ENCODE measurements around the gene LRRC32. TPM values are rescaled to one million over a fixed set of nuclear protein-coding genes. Genes with fewer than 3 reads are reported as not detected.

LRRC32 gene
- total RNA-seq, 2 donors from 2014 or later, result 12.5 to 16.4 TPM

DNA sequence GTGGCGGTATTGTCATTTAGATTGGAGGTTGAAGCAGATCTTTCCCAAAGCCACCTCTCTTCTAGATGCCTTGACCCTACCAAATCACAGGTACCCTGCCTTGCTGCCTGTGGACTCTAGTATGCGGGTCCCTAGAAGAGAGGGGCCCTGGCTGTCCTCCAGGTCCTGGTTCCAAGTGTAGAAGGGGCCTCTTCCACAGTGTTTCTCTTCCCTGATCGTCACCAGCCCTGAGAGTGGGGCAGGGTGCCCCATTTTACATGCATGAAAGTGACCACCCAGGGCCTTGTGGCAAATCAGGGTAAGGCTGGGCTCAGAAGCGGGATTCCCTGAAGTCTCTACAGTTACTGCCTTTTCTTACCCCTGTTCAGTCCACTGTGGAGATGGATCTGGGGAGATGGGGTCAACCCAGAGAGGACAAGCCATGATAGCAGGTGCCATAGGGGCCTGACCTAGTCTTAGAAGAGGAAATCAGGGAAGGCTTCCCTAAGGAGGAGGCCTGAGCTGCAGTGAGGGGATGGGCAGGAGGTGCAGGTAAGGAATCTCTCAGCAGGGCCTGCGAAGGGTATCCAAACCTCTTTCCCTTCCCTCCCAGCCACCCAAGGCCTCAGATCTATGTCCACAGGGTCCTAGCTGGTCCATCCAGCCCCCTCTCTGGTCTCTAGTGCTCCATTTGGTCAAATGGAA is 1.2 kb upstream of the LRRC32 start:
- Mint-ChIP-seq H3K36me3 (ENCODE audit: insufficient read depth in 2 of 2) (no peaks in the 10 kb centered on the region), H3K27ac (no peak overlapping the region), H3K27me3 (ENCODE audit: low read depth) (peaks cover 22% of the 10 kb centered on the region), H3K9me3 (no peaks in the 10 kb centered on the region), H3K4me1 (ENCODE audit: low read depth) (peaks cover 39% of the 10 kb centered on the region), H3K4me3 (peak overlapping the region; percentile 6 to 23)
- ATAC-seq (replicated peaks in 1 of 2) (no peak), DNase-seq (no peak)

DNA sequence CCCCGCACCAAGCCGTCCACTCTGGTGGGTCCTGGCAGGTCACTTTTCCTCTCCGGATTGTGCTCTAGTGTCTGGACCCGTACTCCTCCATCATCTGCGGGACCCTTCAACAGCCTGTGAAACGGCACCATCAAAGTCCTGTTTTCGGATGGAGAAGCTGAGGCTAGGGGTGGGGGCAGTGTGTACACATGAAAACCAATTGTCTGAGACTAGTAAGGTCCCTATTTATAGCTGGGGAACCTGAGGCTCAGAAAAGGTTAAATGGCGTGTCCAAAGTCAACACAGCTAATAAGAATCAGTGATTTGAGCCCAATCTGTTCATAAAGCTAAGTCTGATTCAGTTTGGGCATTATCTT is 668 bp upstream of the LRRC32 start:
- H3K9me3 Mint-ChIP-seq, result no peaks in the 10 kb centered on the region
- peak overlapping the region; percentile 6 to 23 for H3K4me3 Mint-ChIP-seq
- DNase-seq, result no peak
- peaks cover 43% of the 10 kb centered on the region for H3K4me1 Mint-ChIP-seq (ENCODE audit: low read depth)
- H3K27ac Mint-ChIP-seq, result no peak overlapping the region
- no peak for ATAC-seq (replicated peaks in 1 of 2)
- H3K36me3 Mint-ChIP-seq (ENCODE audit: insufficient read depth in 2 of 2), result no peaks in the 10 kb centered on the region
- H3K27me3 Mint-ChIP-seq (ENCODE audit: low read depth), result peaks cover 22% of the 10 kb centered on the region

DNA sequence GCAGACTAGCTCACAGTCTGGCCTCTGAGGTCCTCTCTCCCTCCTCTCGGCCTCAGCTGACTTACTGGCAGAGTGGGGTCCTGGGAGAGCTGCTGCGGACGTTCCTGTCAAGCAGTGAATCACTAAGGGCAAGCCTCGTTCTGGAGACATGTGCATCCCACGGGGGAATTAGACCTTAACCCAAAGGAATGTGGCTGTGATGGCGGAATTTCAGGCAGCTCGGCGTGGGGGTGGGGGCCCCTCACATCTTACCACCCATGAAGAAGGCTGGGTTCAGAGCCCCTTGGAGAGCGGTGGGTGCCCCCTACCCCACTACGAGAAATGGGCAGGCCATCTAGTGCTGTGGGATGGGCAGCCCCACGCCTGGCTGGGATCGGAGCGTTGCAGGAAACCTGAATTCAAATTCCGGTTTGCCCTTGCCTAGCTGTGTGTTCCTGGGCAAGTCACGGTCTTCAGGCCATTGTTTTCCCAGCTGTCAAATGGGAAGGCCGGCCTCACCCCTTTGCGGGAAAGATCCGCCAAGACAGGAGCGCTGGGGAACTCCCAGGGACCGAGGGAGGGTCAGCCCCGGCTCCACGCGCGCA is 554 bp downstream of the LRRC32 start:
- Mint-ChIP-seq H3K27ac (no peak overlapping the region), H3K9me3 (no peaks in the 10 kb centered on the region), H3K36me3 (ENCODE audit: insufficient read depth in 2 of 2) (no peaks in the 10 kb centered on the region), H3K4me1 (ENCODE audit: low read depth) (peaks cover 53% of the 10 kb centered on the region), H3K4me3 (peak overlapping the region; percentile 62 to 81), H3K27me3 (ENCODE audit: low read depth) (peaks cover 22% of the 10 kb centered on the region)
- no peak for ATAC-seq (replicated peaks in 1 of 2)
- no peak for DNase-seq

DNA sequence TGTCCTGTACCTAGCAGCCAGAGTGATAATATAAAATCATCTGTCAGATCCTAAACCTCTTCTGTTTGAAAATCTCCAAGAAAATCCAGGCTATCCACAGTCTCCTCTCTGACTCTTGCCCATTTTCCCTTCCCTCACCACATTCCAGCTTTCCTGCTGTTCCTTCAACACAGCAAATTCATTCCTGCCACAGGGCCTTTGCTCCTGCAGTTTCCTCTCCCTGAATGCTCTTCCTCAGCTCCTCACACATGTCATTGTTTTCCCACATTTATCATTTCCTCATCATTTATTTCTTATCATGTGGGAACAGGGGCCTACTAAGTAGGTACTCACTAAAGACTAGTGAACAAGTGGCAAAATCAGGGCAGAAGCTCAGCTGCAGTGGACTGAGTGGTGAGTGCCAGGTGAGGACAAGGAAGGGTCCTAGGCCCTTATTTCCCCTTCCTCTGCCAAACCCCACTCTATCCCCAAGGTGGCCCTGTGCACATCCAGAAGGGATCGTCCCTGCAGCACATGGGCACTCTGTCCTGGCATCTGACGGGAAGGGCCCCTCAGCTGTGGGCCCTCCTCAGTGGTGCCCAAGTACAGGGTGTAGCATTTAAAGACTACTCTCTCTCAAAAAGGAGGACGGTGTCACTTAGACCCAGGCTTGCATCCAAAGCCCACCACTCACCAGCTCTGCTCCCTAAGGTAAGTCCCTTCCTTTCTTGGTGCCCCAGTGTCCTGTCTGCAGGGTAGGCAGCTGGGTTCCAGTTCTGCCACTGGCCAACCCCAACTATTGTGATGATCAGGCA is 2.0 kb downstream of the LRRC32 start:
- Mint-ChIP-seq H3K27me3 (ENCODE audit: low read depth) (peaks cover 22% of the 10 kb centered on the region), H3K27ac (no peak overlapping the region), H3K36me3 (ENCODE audit: insufficient read depth in 2 of 2) (no peaks in the 10 kb centered on the region), H3K4me1 (ENCODE audit: low read depth) (peaks cover 61% of the 10 kb centered on the region), H3K9me3 (no peaks in the 10 kb centered on the region), H3K4me3 (peak overlapping the region; percentile 50 to 73)
- DNase-seq (no peak), ATAC-seq (replicated peaks in 1 of 2) (no peak)

DNA sequence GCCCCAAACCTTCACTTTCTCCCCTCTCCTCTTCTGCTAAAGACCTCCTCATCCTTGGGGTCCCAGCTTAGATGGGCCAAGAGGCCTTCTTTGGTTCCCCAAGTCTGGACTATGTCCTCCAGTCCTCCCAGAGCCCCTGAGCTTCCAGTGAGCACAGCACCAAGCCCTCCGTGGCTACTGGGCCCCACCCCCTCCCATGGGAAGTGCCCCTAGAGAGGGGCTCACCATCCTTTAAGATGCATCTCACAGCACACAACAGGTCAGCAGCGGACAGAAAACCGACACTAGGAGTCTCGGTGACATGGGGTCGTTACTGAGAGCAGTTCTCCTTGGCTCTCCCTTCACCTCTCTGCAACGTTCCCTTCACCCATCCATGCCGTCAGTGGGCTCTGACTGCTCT is 2.7 kb downstream of the LRRC32 start:
- H3K36me3 Mint-ChIP-seq (ENCODE audit: insufficient read depth in 2 of 2), result no peaks in the 10 kb centered on the region
- H3K4me3 Mint-ChIP-seq, result peak overlapping the region; percentile 7 to 73
- ATAC-seq (replicated peaks in 1 of 2), result no peak
- no peak for DNase-seq
- no peaks in the 10 kb centered on the region for H3K9me3 Mint-ChIP-seq
- H3K27me3 Mint-ChIP-seq (ENCODE audit: low read depth), result peaks cover 22% of the 10 kb centered on the region
- peaks cover 54% of the 10 kb centered on the region for H3K4me1 Mint-ChIP-seq (ENCODE audit: low read depth)
- H3K27ac Mint-ChIP-seq, result no peak overlapping the region

DNA sequence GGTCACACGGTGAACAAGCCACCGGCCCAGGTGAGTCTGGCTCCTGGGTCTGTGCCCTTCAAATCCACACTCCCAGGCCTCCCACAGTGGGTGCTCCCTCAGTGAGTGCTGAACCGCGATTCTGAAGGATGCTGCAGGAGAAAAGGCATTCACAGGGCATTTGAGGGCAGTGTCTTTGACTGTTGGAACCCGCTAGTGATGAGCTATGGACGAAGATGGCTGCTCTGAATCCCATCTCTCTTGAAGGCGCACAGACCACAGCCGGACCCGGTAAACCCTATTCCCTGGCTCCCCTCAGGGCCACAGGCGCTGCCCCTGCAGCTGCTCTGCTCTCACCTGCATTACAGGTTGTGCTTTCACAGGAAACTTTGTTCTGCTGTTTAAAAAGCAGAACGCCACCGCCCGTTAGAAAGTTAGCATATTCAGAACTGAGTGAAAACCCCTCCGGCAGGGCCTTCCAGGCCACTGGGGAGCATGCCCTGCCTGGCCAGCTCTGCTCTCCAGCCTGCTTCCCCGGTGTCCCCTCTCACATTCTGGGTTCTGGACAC is 3.2 kb downstream of the LRRC32 start:
- no peak for ATAC-seq (replicated peaks in 1 of 2)
- Mint-ChIP-seq H3K27me3 (ENCODE audit: low read depth) (peaks cover 22% of the 10 kb centered on the region), H3K4me3 (peak overlapping the region; percentile 7 to 73)

DNA sequence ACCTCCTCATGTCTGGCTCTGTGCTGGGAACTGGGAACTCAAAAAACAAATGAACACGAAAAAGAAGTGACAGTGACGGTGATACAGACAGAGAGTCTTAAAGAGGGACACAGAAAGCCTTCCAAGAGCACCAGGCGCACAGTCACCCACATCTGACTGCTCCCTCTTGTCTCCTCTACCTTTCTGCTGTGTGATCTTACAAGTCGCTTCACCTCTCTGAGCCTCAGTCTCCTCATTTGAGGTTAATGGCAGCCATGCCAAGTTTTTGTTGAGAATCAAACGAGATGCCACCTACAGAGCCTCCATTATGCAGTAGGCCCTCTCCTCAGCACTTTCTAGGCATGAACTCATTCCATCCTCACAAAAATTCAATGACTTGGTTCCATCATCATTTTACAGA is 3.7 kb downstream of the LRRC32 start:
- H3K36me3 Mint-ChIP-seq (ENCODE audit: insufficient read depth in 2 of 2), result no peaks in the 10 kb centered on the region
- DNase-seq (no peak), ATAC-seq (replicated peaks in 1 of 2) (no peak)
- peaks cover 46% of the 10 kb centered on the region for H3K4me1 Mint-ChIP-seq (ENCODE audit: low read depth)
- peak overlapping the region; percentile 1 to 25 for H3K4me3 Mint-ChIP-seq
- peaks cover 22% of the 10 kb centered on the region for H3K27me3 Mint-ChIP-seq (ENCODE audit: low read depth)
- H3K9me3 Mint-ChIP-seq, result no peaks in the 10 kb centered on the region
- H3K27ac Mint-ChIP-seq, result no peak overlapping the region

More for the DNA sequence above, 3.2 kb downstream of the LRRC32 start:
- Mint-ChIP-seq H3K9me3 (no peaks in the 10 kb centered on the region), H3K27ac (no peak overlapping the region), H3K4me1 (ENCODE audit: low read depth) (peaks cover 50% of the 10 kb centered on the region), H3K36me3 (ENCODE audit: insufficient read depth in 2 of 2) (no peaks in the 10 kb centered on the region)
- no peak for DNase-seq

DNA sequence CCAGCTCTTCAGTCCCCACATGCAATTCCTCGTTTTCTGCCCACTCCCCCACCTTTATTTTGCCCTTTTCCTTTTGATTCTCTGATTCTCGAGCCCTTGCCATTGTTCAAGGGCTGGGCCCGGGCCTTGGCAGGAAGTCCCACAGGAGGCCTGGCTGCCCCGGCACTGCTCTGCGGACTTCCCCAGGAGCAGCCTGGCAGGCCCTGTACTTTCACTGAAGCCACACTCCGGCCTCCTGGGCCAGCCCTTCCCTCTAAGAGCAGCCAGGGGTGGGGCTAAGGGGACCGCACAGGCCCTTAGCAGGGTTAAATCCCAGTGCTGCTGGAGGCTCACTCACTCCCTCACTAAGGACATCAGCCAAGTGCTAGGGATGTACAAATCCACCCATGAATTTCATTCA is 4.1 kb downstream of the LRRC32 start:
- H3K9me3 Mint-ChIP-seq, result no peaks in the 10 kb centered on the region
- H3K4me1 Mint-ChIP-seq (ENCODE audit: low read depth), result peaks cover 41% of the 10 kb centered on the region
- no peak overlapping the region for H3K27ac Mint-ChIP-seq
- no peaks in the 10 kb centered on the region for H3K36me3 Mint-ChIP-seq (ENCODE audit: insufficient read depth in 2 of 2)
- peaks cover 22% of the 10 kb centered on the region for H3K27me3 Mint-ChIP-seq (ENCODE audit: low read depth)
- H3K4me3 Mint-ChIP-seq, result peak overlapping the region; percentile 25
- ATAC-seq (replicated peaks in 1 of 2) (no peak), DNase-seq (no peak)

DNA sequence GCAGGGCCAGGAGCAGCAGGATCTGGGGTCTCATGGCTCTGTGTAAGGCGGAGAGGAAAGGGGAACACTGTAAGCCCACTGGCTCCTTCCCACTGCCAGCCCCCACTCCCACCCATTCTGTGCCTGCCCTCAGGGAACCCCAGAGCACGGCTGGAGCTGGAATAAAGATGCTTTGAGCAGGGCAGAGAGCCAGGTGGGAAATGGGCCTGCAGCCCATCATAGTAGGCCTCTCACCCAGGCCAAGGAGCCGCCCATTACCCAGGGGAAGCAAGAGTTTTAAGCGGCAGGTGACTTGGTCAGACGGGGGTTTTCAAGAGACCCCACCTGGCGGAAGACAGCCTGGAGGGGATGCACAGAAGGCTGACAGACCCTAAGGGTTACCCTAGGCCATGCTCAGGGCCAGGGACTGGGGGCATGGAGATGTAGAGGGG is 4.6 kb downstream of the LRRC32 start:
- Mint-ChIP-seq H3K27me3 (ENCODE audit: low read depth) (peaks cover 22% of the 10 kb centered on the region), H3K4me1 (ENCODE audit: low read depth) (peaks cover 41% of the 10 kb centered on the region), H3K27ac (no peak overlapping the region)

DNA sequence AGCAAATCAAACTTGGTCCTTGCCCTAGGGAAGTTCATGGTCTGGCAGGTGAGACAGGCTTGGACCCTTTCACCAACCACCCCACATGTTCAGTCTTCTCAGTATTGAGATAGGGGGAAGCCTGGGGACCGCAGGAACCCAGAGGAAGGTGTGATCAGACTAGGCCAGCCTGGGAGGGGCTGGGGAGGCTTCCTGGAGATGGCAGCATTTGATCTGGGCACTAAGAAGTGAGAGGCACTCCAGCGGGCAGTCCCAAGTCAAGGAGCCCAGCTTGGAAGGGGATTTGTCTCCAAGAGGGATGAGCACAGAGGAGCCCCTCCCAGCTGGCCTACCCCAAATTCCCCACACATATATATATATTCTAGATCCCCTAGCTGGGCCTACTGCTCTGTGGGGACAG is 5.4 kb downstream of the LRRC32 start:
- Mint-ChIP-seq H3K27ac (peak overlapping the region; percentile 51), H3K4me3 (peak overlapping the region; percentile 36 to 48), H3K27me3 (ENCODE audit: low read depth) (peaks cover 22% of the 10 kb centered on the region), H3K36me3 (ENCODE audit: insufficient read depth in 2 of 2) (no peaks in the 10 kb centered on the region), H3K9me3 (no peaks in the 10 kb centered on the region), H3K4me1 (ENCODE audit: low read depth) (peaks cover 41% of the 10 kb centered on the region)
- DNase-seq (no peak), ATAC-seq (replicated peaks in 1 of 2) (peak in 1 of 2 donors; percentile 38)

More for the DNA sequence above, 4.6 kb downstream of the LRRC32 start:
- Mint-ChIP-seq H3K9me3 (no peaks in the 10 kb centered on the region), H3K4me3 (peak overlapping the region in 1 of 2 donors; percentile 36), H3K36me3 (ENCODE audit: insufficient read depth in 2 of 2) (no peaks in the 10 kb centered on the region)
- no peak for DNase-seq
- ATAC-seq (replicated peaks in 1 of 2), result no peak

DNA sequence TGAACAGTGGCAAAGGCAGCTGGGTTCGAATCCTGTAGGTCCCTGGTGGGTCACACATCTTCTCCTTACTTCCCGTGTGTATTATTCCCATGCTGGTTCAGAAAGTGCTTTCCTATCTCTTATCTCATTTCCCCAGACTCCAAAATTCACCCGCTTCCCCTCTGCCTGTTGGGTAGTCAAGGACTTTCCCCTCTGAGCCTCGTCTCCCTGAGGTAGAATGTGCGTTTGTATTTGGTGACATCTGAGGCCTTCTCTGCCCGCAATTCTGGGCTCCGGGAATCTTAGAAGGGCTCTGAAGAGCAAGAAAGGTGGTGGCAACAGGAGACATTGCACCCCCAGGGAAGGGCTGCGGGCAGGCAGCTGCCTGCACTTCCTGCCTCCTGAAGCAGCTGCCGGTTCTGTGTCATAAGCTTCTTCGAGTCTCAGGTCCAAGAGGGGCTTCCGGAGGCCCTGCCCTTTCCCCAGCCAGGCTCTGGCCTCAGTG is 5.9 kb downstream of the LRRC32 start:
- no peaks in the 10 kb centered on the region for H3K36me3 Mint-ChIP-seq (ENCODE audit: insufficient read depth in 2 of 2)
- peak; percentile 72 to 74 for ATAC-seq (replicated peaks in 1 of 2)

DNA sequence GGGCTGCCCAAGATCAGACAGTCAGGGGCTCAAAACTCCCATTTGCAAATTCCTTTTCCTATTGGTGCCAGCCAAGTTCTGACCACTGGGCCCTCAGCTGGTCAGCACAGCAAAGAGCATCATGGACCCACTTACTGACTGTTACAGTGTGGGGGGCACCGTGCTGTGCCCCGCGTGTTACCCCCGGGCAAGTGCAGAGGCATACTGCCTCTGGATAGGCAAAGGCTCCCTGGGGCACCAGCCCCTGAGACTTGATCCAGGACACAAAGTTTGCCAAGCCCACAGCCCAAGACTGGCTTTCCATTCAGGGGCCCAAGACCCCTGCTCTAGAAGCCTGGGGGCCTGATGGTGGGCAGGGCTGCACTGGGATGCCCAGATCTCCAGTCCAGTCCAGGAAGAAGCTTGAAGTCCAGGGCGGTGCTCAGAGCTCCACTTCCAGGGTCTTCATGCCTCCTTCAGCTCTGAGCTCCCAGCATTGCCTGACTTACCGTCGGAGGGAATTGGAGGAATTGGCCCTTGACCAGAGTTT is 6.6 kb downstream of the LRRC32 start:
- H3K4me1 Mint-ChIP-seq (ENCODE audit: low read depth), result peaks cover 37% of the 10 kb centered on the region
- no peaks in the 10 kb centered on the region for H3K9me3 Mint-ChIP-seq
- no peak overlapping the region for H3K4me3 Mint-ChIP-seq
- no peaks in the 10 kb centered on the region for H3K36me3 Mint-ChIP-seq (ENCODE audit: insufficient read depth in 2 of 2)
- DNase-seq (no peak), ATAC-seq (replicated peaks in 1 of 2) (no peak)
- H3K27me3 Mint-ChIP-seq (ENCODE audit: low read depth), result peaks cover 12% of the 10 kb centered on the region
- no peak overlapping the region for H3K27ac Mint-ChIP-seq

More for the DNA sequence above, 5.9 kb downstream of the LRRC32 start:
- no peaks in the 10 kb centered on the region for H3K9me3 Mint-ChIP-seq
- H3K4me3 Mint-ChIP-seq, result peak overlapping the region; percentile 36 to 48
- peak in 1 of 2 donors; percentile 35 for DNase-seq
- peaks cover 17% of the 10 kb centered on the region for H3K27me3 Mint-ChIP-seq (ENCODE audit: low read depth)
- peak overlapping the region; percentile 51 for H3K27ac Mint-ChIP-seq
- H3K4me1 Mint-ChIP-seq (ENCODE audit: low read depth), result peaks cover 37% of the 10 kb centered on the region

DNA sequence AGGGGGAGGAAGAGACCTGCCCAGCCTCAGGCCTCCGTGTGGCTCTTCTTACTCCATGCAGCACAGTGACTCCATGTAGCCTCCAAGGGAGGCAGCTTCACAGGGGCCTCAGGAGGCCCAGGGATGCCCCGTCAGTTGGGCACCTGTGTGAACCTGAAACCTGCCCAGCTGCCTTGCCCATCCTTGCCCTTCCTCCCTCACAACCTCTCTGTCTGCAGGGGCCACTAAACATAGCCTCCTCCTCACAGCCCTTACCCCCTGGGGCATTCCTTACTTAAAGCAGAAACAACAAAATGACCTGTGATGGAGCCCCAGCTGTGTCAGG is 7.1 kb downstream of the LRRC32 start:
- Mint-ChIP-seq H3K27me3 (ENCODE audit: low read depth) (peaks cover 8% of the 10 kb centered on the region), H3K9me3 (no peaks in the 10 kb centered on the region), H3K4me3 (no peak overlapping the region), H3K27ac (no peak overlapping the region), H3K36me3 (ENCODE audit: insufficient read depth in 2 of 2) (no peaks in the 10 kb centered on the region), H3K4me1 (ENCODE audit: low read depth) (peaks cover 37% of the 10 kb centered on the region)
- DNase-seq (no peak), ATAC-seq (replicated peaks in 1 of 2) (no peak)

Measured in activated T-cell treated with anti-CD3 and anti-CD28 coated beads, Interleukin-2, amount 50 U/mL, for 72 hours (primary cell).